ENCODE measurements around the gene KCNQ1. TPM values are rescaled to one million over a fixed set of nuclear protein-coding genes. Genes with fewer than 3 reads are reported as not detected.

KCNQ1 gene
- total RNA-seq, 1 experiment from 2014 or later, result 2.5 TPM

DNA sequence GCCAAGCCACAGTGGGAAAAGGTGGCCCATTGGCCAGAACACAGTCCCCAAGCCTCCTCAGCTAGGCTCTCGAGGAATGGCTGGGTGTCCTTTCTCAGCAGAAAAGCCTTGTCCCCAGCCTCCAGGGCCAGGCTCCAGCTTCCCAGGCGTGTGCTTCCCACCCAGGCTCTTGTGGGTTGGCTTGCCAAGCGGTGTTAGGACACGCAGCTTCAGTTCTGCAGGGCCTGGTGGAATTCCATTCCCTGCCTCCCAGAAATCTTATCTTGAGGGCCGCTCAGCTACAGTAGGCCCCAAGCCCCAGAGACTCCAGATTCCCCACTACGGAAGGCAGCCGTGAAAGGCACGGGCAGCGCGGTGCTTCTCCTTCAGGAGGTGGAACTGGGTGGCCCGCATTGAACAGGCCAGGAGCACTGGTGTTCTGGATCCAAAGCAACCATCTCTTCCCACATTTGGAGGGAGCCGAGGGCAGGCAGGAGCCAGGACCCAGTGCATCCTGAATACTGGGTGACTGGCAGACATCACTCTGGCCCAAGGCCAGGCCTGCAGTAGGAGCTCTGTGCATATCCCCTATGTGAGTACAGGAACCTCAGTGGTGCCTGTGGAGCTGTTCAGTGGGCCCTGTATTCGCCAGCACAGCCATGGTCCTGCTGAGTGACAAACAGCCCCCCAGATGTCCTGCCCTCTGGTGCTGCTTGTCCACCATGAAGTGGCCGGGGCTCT lies 271.7 kb downstream of the KCNQ1 start:
- H3K9me3 Mint-ChIP-seq, result no peaks in the 10 kb centered on the region
- DNase-seq (ENCODE audit: low spot score), result no peak
- H3K4me1 Mint-ChIP-seq, result peaks cover 37% of the 10 kb centered on the region
- POLR2A ChIA-PET, result no interaction called here
- H3K36me3 Mint-ChIP-seq, result no peaks in the 10 kb centered on the region
- TF ChIP-seq SMAD4 (CRISPR knock-in tag; IDR thresholded peaks at IDR 0.05), result no peak
- no peak for TF ChIP-seq CREM (CRISPR knock-in tag; IDR thresholded peaks at IDR 0.05)
- TF ChIP-seq, protein P1, sequence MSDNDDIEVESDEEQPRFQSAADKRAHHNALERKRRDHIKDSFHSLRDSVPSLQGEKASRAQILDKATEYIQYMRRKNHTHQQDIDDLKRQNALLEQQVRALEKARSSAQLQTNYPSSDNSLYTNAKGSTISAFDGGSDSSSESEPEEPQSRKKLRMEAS (CRISPR knock-in tag; IDR thresholded peaks at IDR 0.05), result no peak
- no peak for TF ChIP-seq MXD4 (CRISPR knock-in tag; IDR thresholded peaks at IDR 0.05; ENCODE audit: borderline replicate concordance)
- TF ChIP-seq ZNF671 (CRISPR knock-in tag; IDR thresholded peaks at IDR 0.05), result no peak
- TF ChIP-seq NFE2L1 (CRISPR knock-in tag; IDR thresholded peaks at IDR 0.05), result no peak
- TF ChIP-seq, protein P2, sequence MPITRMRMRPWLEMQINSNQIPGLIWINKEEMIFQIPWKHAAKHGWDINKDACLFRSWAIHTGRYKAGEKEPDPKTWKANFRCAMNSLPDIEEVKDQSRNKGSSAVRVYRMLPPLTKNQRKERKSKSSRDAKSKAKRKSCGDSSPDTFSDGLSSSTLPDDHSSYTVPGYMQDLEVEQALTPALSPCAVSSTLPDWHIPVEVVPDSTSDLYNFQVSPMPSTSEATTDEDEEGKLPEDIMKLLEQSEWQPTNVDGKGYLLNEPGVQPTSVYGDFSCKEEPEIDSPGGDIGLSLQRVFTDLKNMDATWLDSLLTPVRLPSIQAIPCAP (CRISPR knock-in tag; IDR thresholded peaks at IDR 0.05), result no peak
- TF ChIP-seq JUN (CRISPR knock-in tag; IDR thresholded peaks at IDR 0.05), result no peak
- no peak for TF ChIP-seq TEAD1 (CRISPR knock-in tag; IDR thresholded peaks at IDR 0.05)
- TF ChIP-seq NR1H2 (CRISPR knock-in tag; IDR thresholded peaks at IDR 0.05), result no peak
- no peak for TF ChIP-seq RORB (CRISPR knock-in tag; IDR thresholded peaks at IDR 0.05)
- no peak for TF ChIP-seq ZNF416 (CRISPR knock-in tag; IDR thresholded peaks at IDR 0.05)
- no peak for TF ChIP-seq ETV6 (CRISPR knock-in tag; IDR thresholded peaks at IDR 0.05)
- no peak for TF ChIP-seq TP53 (CRISPR knock-in tag; IDR thresholded peaks at IDR 0.05)
- no peak for TF ChIP-seq NFYB (CRISPR knock-in tag; conservative IDR thresholded peaks at IDR 0.05; ENCODE audit: low read depth)
- no peak for TF ChIP-seq ESRRA (CRISPR knock-in tag; IDR thresholded peaks at IDR 0.05; ENCODE audit: borderline replicate concordance)
- no peak for ATAC-seq
- CTCF ChIA-PET, result interaction anchor here (0.9 to 1.0 kb wide), 2 partner anchors 172 to 185 kb away, joined by 3 to 4 read pairs; no protein-coding TSS in a partner anchor
- H3K27ac Mint-ChIP-seq, result no peak overlapping the region
- H3K4me3 Mint-ChIP-seq, result no peak overlapping the region
- peaks cover 96% of the 10 kb centered on the region for H3K27me3 Mint-ChIP-seq (ENCODE audit: low read depth)

DNA sequence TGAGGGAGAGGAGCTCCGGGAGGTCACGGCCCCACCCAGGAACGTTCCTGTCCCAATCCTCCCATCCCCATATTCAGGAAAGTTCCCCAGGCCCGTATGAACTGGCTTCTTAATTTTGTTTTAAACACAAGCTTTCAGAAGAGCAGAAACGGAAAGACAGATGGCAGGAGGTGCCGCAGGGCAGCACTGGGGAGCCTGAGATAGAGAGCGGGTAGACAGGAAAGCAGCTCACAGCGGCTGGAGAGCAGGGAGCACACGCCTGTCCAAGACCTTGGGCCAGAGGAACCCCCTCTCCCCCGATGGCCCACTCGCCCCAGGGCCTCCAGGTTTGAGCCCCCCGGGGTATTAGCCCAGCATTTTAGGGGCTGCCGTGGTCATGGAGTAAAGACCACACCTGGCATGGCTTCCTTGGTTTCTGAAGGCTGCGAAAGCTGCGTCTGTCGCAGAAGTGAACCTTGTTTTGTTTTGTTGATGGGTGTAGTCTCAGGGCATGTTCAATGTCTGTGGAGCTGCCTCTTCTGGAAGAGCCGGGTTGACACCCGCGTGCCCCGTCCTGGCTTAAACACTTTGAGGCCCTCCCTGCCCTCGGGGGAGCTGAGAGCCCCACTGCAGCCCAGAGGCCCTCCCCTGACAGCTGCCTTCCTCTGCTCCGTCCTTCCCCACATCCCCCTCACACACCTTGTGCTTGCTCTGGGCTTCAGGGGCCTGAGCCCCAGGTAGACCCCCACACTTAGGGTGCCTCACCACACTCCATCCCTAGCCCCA lies 272.9 kb downstream of the KCNQ1 start:
- peaks cover 43% of the 10 kb centered on the region for H3K4me1 Mint-ChIP-seq
- no peak overlapping the region for H3K4me3 Mint-ChIP-seq
- POLR2A ChIA-PET, result no interaction called here
- no peak overlapping the region for H3K27ac Mint-ChIP-seq
- H3K27me3 Mint-ChIP-seq (ENCODE audit: low read depth), result peaks cover 96% of the 10 kb centered on the region
- ATAC-seq, result no peak
- no peaks in the 10 kb centered on the region for H3K36me3 Mint-ChIP-seq
- CTCF ChIA-PET, result interaction anchor here (1.3 kb wide), 1 partner anchor 185 kb away, joined by 3 read pairs; no protein-coding TSS in a partner anchor
- DNase-seq (ENCODE audit: low spot score), result no peak
- H3K9me3 Mint-ChIP-seq, result no peaks in the 10 kb centered on the region
- TF ChIP-seq ESRRA (CRISPR knock-in tag; IDR thresholded peaks at IDR 0.05; ENCODE audit: borderline replicate concordance) (no peak), ZNF232 (CRISPR knock-in tag; IDR thresholded peaks at IDR 0.05) (no peak), SP1 (CRISPR knock-in tag; conservative IDR thresholded peaks at IDR 0.05) (no peak), EMX1 (CRISPR knock-in tag; IDR thresholded peaks at IDR 0.05) (no peak), MXD4 (CRISPR knock-in tag; IDR thresholded peaks at IDR 0.05; ENCODE audit: borderline replicate concordance) (no peak), KAT7 (CRISPR knock-in tag; IDR thresholded peaks at IDR 0.05; ENCODE audit: borderline replicate concordance) (no peak), GABPB1 (CRISPR knock-in tag; IDR thresholded peaks at IDR 0.05) (no peak), TEAD1 (CRISPR knock-in tag; IDR thresholded peaks at IDR 0.05) (no peak), TCF7 (CRISPR knock-in tag; IDR thresholded peaks at IDR 0.05; ENCODE audit: low read depth) (no peak), SOX15 (CRISPR knock-in tag; IDR thresholded peaks at IDR 0.05) (no peak)
- TF ChIP-seq, protein P1 (CRISPR knock-in tag; IDR thresholded peaks at IDR 0.05), result no peak
- TF ChIP-seq, protein P3, sequence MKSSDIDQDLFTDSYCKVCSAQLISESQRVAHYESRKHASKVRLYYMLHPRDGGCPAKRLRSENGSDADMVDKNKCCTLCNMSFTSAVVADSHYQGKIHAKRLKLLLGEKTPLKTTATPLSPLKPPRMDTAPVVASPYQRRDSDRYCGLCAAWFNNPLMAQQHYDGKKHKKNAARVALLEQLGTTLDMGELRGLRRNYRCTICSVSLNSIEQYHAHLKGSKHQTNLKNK (CRISPR knock-in tag; IDR thresholded peaks at IDR 0.05), result no peak
- TF ChIP-seq, protein P4, sequence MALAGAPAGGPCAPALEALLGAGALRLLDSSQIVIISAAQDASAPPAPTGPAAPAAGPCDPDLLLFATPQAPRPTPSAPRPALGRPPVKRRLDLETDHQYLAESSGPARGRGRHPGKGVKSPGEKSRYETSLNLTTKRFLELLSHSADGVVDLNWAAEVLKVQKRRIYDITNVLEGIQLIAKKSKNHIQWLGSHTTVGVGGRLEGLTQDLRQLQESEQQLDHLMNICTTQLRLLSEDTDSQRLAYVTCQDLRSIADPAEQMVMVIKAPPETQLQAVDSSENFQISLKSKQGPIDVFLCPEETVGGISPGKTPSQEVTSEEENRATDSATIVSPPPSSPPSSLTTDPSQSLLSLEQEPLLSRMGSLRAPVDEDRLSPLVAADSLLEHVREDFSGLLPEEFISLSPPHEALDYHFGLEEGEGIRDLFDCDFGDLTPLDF (CRISPR knock-in tag; IDR thresholded peaks at IDR 0.05), result no peak
- TF ChIP-seq, protein P5, sequence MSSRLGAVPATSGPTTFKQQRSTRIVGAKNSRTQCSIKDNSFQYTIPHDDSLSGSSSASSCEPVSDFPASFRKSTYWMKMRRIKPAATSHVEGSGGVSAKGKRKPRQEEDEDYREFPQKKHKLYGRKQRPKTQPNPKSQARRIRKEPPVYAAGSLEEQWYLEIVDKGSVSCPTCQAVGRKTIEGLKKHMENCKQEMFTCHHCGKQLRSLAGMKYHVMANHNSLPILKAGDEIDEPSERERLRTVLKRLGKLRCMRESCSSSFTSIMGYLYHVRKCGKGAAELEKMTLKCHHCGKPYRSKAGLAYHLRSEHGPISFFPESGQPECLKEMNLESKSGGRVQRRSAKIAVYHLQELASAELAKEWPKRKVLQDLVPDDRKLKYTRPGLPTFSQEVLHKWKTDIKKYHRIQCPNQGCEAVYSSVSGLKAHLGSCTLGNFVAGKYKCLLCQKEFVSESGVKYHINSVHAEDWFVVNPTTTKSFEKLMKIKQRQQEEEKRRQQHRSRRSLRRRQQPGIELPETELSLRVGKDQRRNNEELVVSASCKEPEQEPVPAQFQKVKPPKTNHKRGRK (CRISPR knock-in tag; IDR thresholded peaks at IDR 0.05; ENCODE audit: borderline replicate concordance), result no peak
- TF ChIP-seq, protein P6, sequence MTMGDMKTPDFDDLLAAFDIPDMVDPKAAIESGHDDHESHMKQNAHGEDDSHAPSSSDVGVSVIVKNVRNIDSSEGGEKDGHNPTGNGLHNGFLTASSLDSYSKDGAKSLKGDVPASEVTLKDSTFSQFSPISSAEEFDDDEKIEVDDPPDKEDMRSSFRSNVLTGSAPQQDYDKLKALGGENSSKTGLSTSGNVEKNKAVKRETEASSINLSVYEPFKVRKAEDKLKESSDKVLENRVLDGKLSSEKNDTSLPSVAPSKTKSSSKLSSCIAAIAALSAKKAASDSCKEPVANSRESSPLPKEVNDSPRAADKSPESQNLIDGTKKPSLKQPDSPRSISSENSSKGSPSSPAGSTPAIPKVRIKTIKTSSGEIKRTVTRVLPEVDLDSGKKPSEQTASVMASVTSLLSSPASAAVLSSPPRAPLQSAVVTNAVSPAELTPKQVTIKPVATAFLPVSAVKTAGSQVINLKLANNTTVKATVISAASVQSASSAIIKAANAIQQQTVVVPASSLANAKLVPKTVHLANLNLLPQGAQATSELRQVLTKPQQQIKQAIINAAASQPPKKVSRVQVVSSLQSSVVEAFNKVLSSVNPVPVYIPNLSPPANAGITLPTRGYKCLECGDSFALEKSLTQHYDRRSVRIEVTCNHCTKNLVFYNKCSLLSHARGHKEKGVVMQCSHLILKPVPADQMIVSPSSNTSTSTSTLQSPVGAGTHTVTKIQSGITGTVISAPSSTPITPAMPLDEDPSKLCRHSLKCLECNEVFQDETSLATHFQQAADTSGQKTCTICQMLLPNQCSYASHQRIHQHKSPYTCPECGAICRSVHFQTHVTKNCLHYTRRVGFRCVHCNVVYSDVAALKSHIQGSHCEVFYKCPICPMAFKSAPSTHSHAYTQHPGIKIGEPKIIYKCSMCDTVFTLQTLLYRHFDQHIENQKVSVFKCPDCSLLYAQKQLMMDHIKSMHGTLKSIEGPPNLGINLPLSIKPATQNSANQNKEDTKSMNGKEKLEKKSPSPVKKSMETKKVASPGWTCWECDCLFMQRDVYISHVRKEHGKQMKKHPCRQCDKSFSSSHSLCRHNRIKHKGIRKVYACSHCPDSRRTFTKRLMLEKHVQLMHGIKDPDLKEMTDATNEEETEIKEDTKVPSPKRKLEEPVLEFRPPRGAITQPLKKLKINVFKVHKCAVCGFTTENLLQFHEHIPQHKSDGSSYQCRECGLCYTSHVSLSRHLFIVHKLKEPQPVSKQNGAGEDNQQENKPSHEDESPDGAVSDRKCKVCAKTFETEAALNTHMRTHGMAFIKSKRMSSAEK (CRISPR knock-in tag; IDR thresholded peaks at IDR 0.05; ENCODE audit: borderline replicate concordance), result no peak

Data from WTC11 (cell line).